Measurements from ENCODE around the gene TMEM260.

Gene TMEM260

GRCh38 chr14:56630707-56631106, 51.1 kb downstream of the TMEM260 start:
- peak; percentile 6 for DNase-seq (ENCODE audit: extremely low read depth, low read depth)
- TF ChIP-seq CTCF (IDR thresholded peaks at IDR 0.05; ENCODE audit: low read depth, low read length, missing control alignments): no peak
- no peak overlapping the region for H3K4me3 ChIP-seq (replicated peaks; ENCODE audit: low read depth, low read length)

GRCh38 chr14:56632195-56632594, 52.6 kb downstream of the TMEM260 start:
- no peak for TF ChIP-seq CTCF (IDR thresholded peaks at IDR 0.05; ENCODE audit: low read depth, low read length, missing control alignments)
- no peak overlapping the region for H3K4me3 ChIP-seq (replicated peaks; ENCODE audit: low read depth, low read length)
- no peak for DNase-seq (ENCODE audit: extremely low read depth, low read depth)

GRCh38 chr14:56633544-56633943, 53.9 kb downstream of the TMEM260 start:
- no peak overlapping the region for H3K4me3 ChIP-seq (replicated peaks; ENCODE audit: low read depth, low read length)
- no peak for TF ChIP-seq CTCF (IDR thresholded peaks at IDR 0.05; ENCODE audit: low read depth, low read length, missing control alignments)
- DNase-seq (ENCODE audit: extremely low read depth, low read depth): no peak

- TF ChIP-seq CTCF (IDR thresholded peaks at IDR 0.05; ENCODE audit: low read depth, low read length, missing control alignments): no peak
- no peak for DNase-seq (ENCODE audit: extremely low read depth, low read depth)
- no peak overlapping the region for H3K4me3 ChIP-seq (replicated peaks; ENCODE audit: low read depth, low read length)
Observed at GRCh38 chr14:56635041-56635440, 55.4 kb downstream of the TMEM260 start.

- no peak for TF ChIP-seq CTCF (IDR thresholded peaks at IDR 0.05; ENCODE audit: low read depth, low read length, missing control alignments)
- no peak overlapping the region for H3K4me3 ChIP-seq (replicated peaks; ENCODE audit: low read depth, low read length)
- no peak for DNase-seq (ENCODE audit: extremely low read depth, low read depth)
Observed at GRCh38 chr14:56647493-56647892, 67.9 kb downstream of the TMEM260 start.

- TF ChIP-seq CTCF (IDR thresholded peaks at IDR 0.05; ENCODE audit: low read depth, low read length, missing control alignments): no peak
- H3K4me3 ChIP-seq (replicated peaks; ENCODE audit: low read depth, low read length): no peak overlapping the region
- no peak for DNase-seq (ENCODE audit: extremely low read depth, low read depth)
Observed at GRCh38 chr14:56648508-56649301, 69.1 kb downstream of the TMEM260 start.

- DNase-seq (ENCODE audit: extremely low read depth, low read depth): no peak
- H3K4me3 ChIP-seq (replicated peaks; ENCODE audit: low read depth, low read length): no peak overlapping the region
- no peak for TF ChIP-seq CTCF (IDR thresholded peaks at IDR 0.05; ENCODE audit: low read depth, low read length, missing control alignments)
Observed at GRCh38 chr14:56649382-56649781, 69.8 kb downstream of the TMEM260 start.
